Liver (tissue), 9 donors: ENCODE results near the gene MMP20. TPM values are rescaled to one million over a fixed set of nuclear protein-coding genes. Genes with fewer than 3 reads are reported as not detected.

Experiments used
- DNase-seq: peaks from one replicate; pipeline ENCODE4 v3.0.0-alpha.2; 2017; ENCODE audit warnings: low spot score
- H3K27ac ChIP-seq, 2 donors: one replicate each; pipeline ENCODE4 v1.7.0; 2013; ENCODE audit warnings: inconsistent platforms in 2 of 2, low read length in 2 of 2, control low read depth in 1 of 2, low read depth in 1 of 2, mild to moderate bottlenecking in 1 of 2
- H3K27me3 ChIP-seq, 4 donors: one replicate each; pipeline versions ENCODE4 v1.6.1 to v1.7.0; 2013; ENCODE audit warnings: low read length in 3 of 4, inconsistent platforms in 1 of 4, mild to moderate bottlenecking in 1 of 4, moderate library complexity in 1 of 4; ENCODE audit not compliant: control insufficient read depth in 4 of 4, insufficient read depth in 4 of 4
- H3K36me3 ChIP-seq, 4 donors: one replicate each; pipeline versions ENCODE4 v1.6.1 to v1.7.0; 2013; ENCODE audit warnings: low read length in 3 of 4, mild to moderate bottlenecking in 3 of 4, low read depth in 1 of 4, moderate library complexity in 1 of 4; ENCODE audit not compliant: control insufficient read depth in 4 of 4, insufficient read depth in 3 of 4
- H3K4me1 ChIP-seq, 4 donors: one replicate each; pipeline versions ENCODE4 v1.6.1 to v1.7.0; 2013; ENCODE audit warnings: low read length in 3 of 4, mild to moderate bottlenecking in 3 of 4, moderate library complexity in 1 of 4; ENCODE audit not compliant: control insufficient read depth in 4 of 4, insufficient read depth in 4 of 4
- H3K4me3 ChIP-seq, 3 donors: one replicate each; pipeline versions ENCODE4 v1.6.1 to v1.7.0; 2013; ENCODE audit warnings: low read length in 3 of 3, control low read depth in 1 of 3, low read depth in 1 of 3, mild to moderate bottlenecking in 1 of 3
- H3K9ac ChIP-seq, 2 donors: one replicate each; pipeline ENCODE4 v1.7.0; 2013; ENCODE audit warnings: low read length in 2 of 2, mild to moderate bottlenecking in 2 of 2, moderate library complexity in 2 of 2, control low read depth in 1 of 2, low read depth in 1 of 2
- H3K9me3 ChIP-seq, 4 donors: one replicate each; pipeline versions ENCODE4 v1.6.1 to v1.7.0; 2013; ENCODE audit warnings: low read length in 3 of 4; ENCODE audit not compliant: control insufficient read depth in 4 of 4
- ATF3 ChIP-seq: IDR thresholded peaks from 2 replicates; pipeline ENCODE4 v1.6.1; 2016; ENCODE audit warnings: antibody characterized with exemption
- CTCF ChIP-seq: fragments of 150-350 bp; IDR thresholded peaks from 2 replicates; pipeline ENCODE4 v1.5.1; 2017; ENCODE audit warnings: improper control_type of control experiment, low read depth, low read length; ENCODE audit not compliant: missing input control
- EGR1 ChIP-seq, 2 donors: IDR thresholded peaks; 2 replicates each; pipeline ENCODE4 v1.6.1; 2016 to 2018; ENCODE audit warnings: antibody characterized with exemption in 2 of 2, low read depth in 2 of 2
- FOXA2 ChIP-seq: IDR thresholded peaks from 2 replicates; pipeline ENCODE4 v1.6.1; 2016; ENCODE audit warnings: antibody characterized with exemption
- GABPA ChIP-seq, 2 donors: IDR thresholded peaks in 1 of 2; conservative IDR thresholded peaks in 1 of 2; 2 replicates each; pipeline ENCODE4 v1.6.1; 2016; ENCODE audit warnings: antibody characterized with exemption in 2 of 2, mild to moderate bottlenecking in 1 of 2, moderate library complexity in 1 of 2
- HNF4A ChIP-seq, 2 donors: conservative IDR thresholded peaks; 2 replicates each; pipeline ENCODE4 v1.6.1; 2016; ENCODE audit warnings: antibody characterized with exemption in 2 of 2, mild to moderate bottlenecking in 2 of 2
- JUND ChIP-seq, 2 donors: IDR thresholded peaks; 2 replicates each; pipeline ENCODE4 v1.6.1; 2016; ENCODE audit warnings: antibody characterized with exemption in 2 of 2
- NR2F2 ChIP-seq: IDR thresholded peaks from 2 replicates; pipeline ENCODE4 v1.6.1; 2016; ENCODE audit warnings: antibody characterized with exemption
- RAD21 ChIP-seq, 2 donors: IDR thresholded peaks; 2 replicates each; pipeline ENCODE4 v1.6.1; 2016; ENCODE audit warnings: antibody characterized with exemption in 2 of 2, mild to moderate bottlenecking in 2 of 2
- REST ChIP-seq: IDR thresholded peaks from 2 replicates; pipeline ENCODE4 v1.6.1; 2016; ENCODE audit warnings: antibody characterized with exemption, mild to moderate bottlenecking
- TAF1 ChIP-seq: conservative IDR thresholded peaks from 2 replicates; pipeline ENCODE4 v1.6.1; 2016; ENCODE audit warnings: antibody characterized with exemption, mild to moderate bottlenecking
- WGBS: extraction: QIAGEN DNeasy Blood & Tissue Kit; methylation state at CpG from one replicate; pipeline ENCODE4 v1.1.7; 2013; 5-methylcytosine and 5-hydroxymethylcytosine counted together
- polyA plus RNA-seq, 2 donors: library from polyadenylated mRNA; stranded (reverse) in 1 of 2; unstranded in 1 of 2; fragments of 200-250 nt in 1 of 2; fragments of >200 nt in 1 of 2; fragmentation: Nextera tagmentation in 1 of 2; extraction: Ambion mirVana in 1 of 2; gene quantifications; one replicate each; pipeline versions ENCODE4 v1.2.1 to v1.2.3, GENCODE V29; 2013 to 2015
- total RNA-seq, 2 donors: library from RNA; depleted of rRNA; stranded (reverse); fragments of >200 nt; gene quantifications; one replicate each; pipeline ENCODE4 v1.2.3, GENCODE V29; 2014
- donor health status: healthy.
- donor health status: healthy.
- donor health status: healthy.
- donor health status: healthy.
- donor health status: healthy.

Gene MMP20
- total and polyA plus RNA-seq, 4 donors, result not detected

GRCh38 chr11:102598272-102598671 lies 26.9 kb downstream of the MMP20 start (continued):
- TF ChIP-seq REST, result no peak

GRCh38 chr11:102596578-102596977 lies 28.6 kb downstream of the MMP20 start:
- Histone ChIP-seq H3K36me3 (no peaks in the 10 kb centered on the region), H3K9me3 (no peaks in the 10 kb centered on the region), H3K4me3 (no peak overlapping the region), H3K9ac (no peak overlapping the region), H3K27me3 (no peaks in the 10 kb centered on the region), H3K27ac (no peak overlapping the region), H3K4me1 (no peaks in the 10 kb centered on the region)
- DNase-seq, result no peak
- TF ChIP-seq JUND (IDR thresholded peaks at IDR 0.05), result no peak
- TF ChIP-seq NR2F2, result no peak
- peak in 1 of 2 donors; percentile 23 for TF ChIP-seq HNF4A (conservative IDR thresholded peaks at IDR 0.05)
- WGBS, result 80% methylated on average over 6 of the region's 6 CpGs

- TF ChIP-seq CTCF (peak; percentile 74), GABPA (IDR thresholded peaks at IDR 0.05 in 1 of 2, conservative IDR thresholded peaks at IDR 0.05 in 1 of 2) (no peak), RAD21 (IDR thresholded peaks at IDR 0.05) (peak; percentile 78 to 90), JUND (IDR thresholded peaks at IDR 0.05) (no peak), FOXA2 (no peak), REST (no peak), ATF3 (no peak), NR2F2 (no peak), TAF1 (no peak), EGR1 (IDR thresholded peaks at IDR 0.05; ENCODE audit: low read depth in 2 of 2) (no peak)
- 68% methylated on average over 11 of the region's 11 CpGs for WGBS
- no peak overlapping the region for H3K9ac ChIP-seq
- no peaks in the 10 kb centered on the region for H3K27me3 ChIP-seq
- no peaks in the 10 kb centered on the region for H3K4me1 ChIP-seq
- no peak overlapping the region for H3K27ac ChIP-seq
- no peaks in the 10 kb centered on the region for H3K9me3 ChIP-seq
- H3K36me3 ChIP-seq, result no peaks in the 10 kb centered on the region
- no peak overlapping the region for H3K4me3 ChIP-seq
- DNase-seq, result no peak
Observed at GRCh38 chr11:102592634-102593581, 32.2 kb downstream of the MMP20 start.
